Measurements from ENCODE around the gene PCSK5.
"Not testable (repeated sequence)": the region's sequence is repeated elsewhere in the genome, so short reads cannot be mapped to it uniquely, and the experiment has no call there.

Gene PCSK5

GRCh38 chr9:76313771-76314170, 423.3 kb downstream of the PCSK5 start:
- no peak for DNase-seq (ENCODE audit: low spot score)

- DNase-seq (ENCODE audit: low spot score) = no peak
Measured at GRCh38 chr9:76314321-76314720, 423.8 kb downstream of the PCSK5 start.

- DNase-seq (ENCODE audit: low spot score) = no peak
Measured at GRCh38 chr9:76316069-76316468, 425.6 kb downstream of the PCSK5 start.

GRCh38 chr9:76319466-76319865, 429.0 kb downstream of the PCSK5 start:
- not testable (repeated sequence) for DNase-seq (ENCODE audit: low spot score)

- DNase-seq (ENCODE audit: low spot score) = no peak
Measured at GRCh38 chr9:76321195-76321828, 430.8 kb downstream of the PCSK5 start.

GRCh38 chr9:76322810-76323209, 432.3 kb downstream of the PCSK5 start:
- no peak for DNase-seq (ENCODE audit: low spot score)

GRCh38 chr9:76323490-76323889, 433.0 kb downstream of the PCSK5 start:
- no peak for DNase-seq (ENCODE audit: low spot score)

- DNase-seq (ENCODE audit: low spot score) = not testable (repeated sequence)
Measured at GRCh38 chr9:76324030-76324429, 433.6 kb downstream of the PCSK5 start.

- DNase-seq (ENCODE audit: low spot score) = no peak
Measured at GRCh38 chr9:76330034-76330433, 439.6 kb downstream of the PCSK5 start.

- DNase-seq (ENCODE audit: low spot score) = no peak
Measured at GRCh38 chr9:76333388-76333787, 442.9 kb downstream of the PCSK5 start.

- DNase-seq (ENCODE audit: low spot score) = no peak
Measured at GRCh38 chr9:76333964-76334363, 443.5 kb downstream of the PCSK5 start.

- DNase-seq (ENCODE audit: low spot score) = no peak
Measured at GRCh38 chr9:76336027-76336426, 445.6 kb downstream of the PCSK5 start.

- DNase-seq (ENCODE audit: low spot score) = no peak
Measured at GRCh38 chr9:76338418-76338817, 447.9 kb downstream of the PCSK5 start.

- no peak for DNase-seq (ENCODE audit: low spot score)
Measured at GRCh38 chr9:76341616-76342015, 451.1 kb downstream of the PCSK5 start.

- no peak for DNase-seq (ENCODE audit: low spot score)
Measured at GRCh38 chr9:76342201-76342600, 451.7 kb downstream of the PCSK5 start.

- no peak for DNase-seq (ENCODE audit: low spot score)
Measured at GRCh38 chr9:76342858-76343257, 452.4 kb downstream of the PCSK5 start.

- DNase-seq (ENCODE audit: low spot score) = no peak
Measured at GRCh38 chr9:76349865-76350264, 459.4 kb downstream of the PCSK5 start.

GRCh38 chr9:76351006-76351405, 460.5 kb downstream of the PCSK5 start:
- DNase-seq (ENCODE audit: low spot score) = no peak

GRCh38 chr9:76352026-76352620, 461.6 kb downstream of the PCSK5 start:
- no peak for DNase-seq (ENCODE audit: low spot score)

GRCh38 chr9:76353280-76353679, 462.8 kb downstream of the PCSK5 start:
- DNase-seq (ENCODE audit: low spot score) = no peak

- DNase-seq (ENCODE audit: low spot score) = no peak
Measured at GRCh38 chr9:76354221-76354620, 463.7 kb downstream of the PCSK5 start.

GRCh38 chr9:76355886-76356285, 465.4 kb downstream of the PCSK5 start:
- no peak for DNase-seq (ENCODE audit: low spot score)

- DNase-seq (ENCODE audit: low spot score) = no peak
Measured at GRCh38 chr9:76357555-76357954, 467.1 kb downstream of the PCSK5 start.

GRCh38 chr9:76358628-76359280, 468.3 kb downstream of the PCSK5 start:
- no peak for DNase-seq (ENCODE audit: low spot score)

Data from cerebellar cortex (tissue), 1 donor.